Liver (tissue), 2 donors: ENCODE results near the gene TFAP2A.

ENCODE experiments used
- MAX ChIP-seq: IDR thresholded peaks from 2 replicates; pipeline ENCODE4 v1.6.1; 2016; ENCODE audit warnings: antibody characterized with exemption
- YY1 ChIP-seq: IDR thresholded peaks from 2 replicates; pipeline ENCODE4 v1.6.1; 2016; ENCODE audit warnings: antibody characterized with exemption, mild to moderate bottlenecking
- ZBTB33 ChIP-seq: IDR thresholded peaks from 2 replicates; pipeline ENCODE4 v1.6.1; 2016; ENCODE audit warnings: antibody characterized with exemption
- TF ChIP-seq, protein P1 (sequence below): fragments of 150-350 bp; IDR thresholded peaks from 2 replicates; pipeline ENCODE4 v1.5.1; 2017; ENCODE audit warnings: improper control_type of control experiment, low read depth, low read length; ENCODE audit not compliant: missing input control
- TF ChIP-seq, protein P2 (sequence below): IDR thresholded peaks from 2 replicates; pipeline ENCODE4 v1.6.1; 2016; ENCODE audit warnings: antibody characterized with exemption, mild to moderate bottlenecking
- donor health status: healthy.

GRCh38 chr6:10396785-10397184, 18.1 kb downstream of the TFAP2A start:
- TF ChIP-seq MAX (no peak), ZBTB33 (no peak), YY1 (no peak)
- TF ChIP-seq, protein P1, sequence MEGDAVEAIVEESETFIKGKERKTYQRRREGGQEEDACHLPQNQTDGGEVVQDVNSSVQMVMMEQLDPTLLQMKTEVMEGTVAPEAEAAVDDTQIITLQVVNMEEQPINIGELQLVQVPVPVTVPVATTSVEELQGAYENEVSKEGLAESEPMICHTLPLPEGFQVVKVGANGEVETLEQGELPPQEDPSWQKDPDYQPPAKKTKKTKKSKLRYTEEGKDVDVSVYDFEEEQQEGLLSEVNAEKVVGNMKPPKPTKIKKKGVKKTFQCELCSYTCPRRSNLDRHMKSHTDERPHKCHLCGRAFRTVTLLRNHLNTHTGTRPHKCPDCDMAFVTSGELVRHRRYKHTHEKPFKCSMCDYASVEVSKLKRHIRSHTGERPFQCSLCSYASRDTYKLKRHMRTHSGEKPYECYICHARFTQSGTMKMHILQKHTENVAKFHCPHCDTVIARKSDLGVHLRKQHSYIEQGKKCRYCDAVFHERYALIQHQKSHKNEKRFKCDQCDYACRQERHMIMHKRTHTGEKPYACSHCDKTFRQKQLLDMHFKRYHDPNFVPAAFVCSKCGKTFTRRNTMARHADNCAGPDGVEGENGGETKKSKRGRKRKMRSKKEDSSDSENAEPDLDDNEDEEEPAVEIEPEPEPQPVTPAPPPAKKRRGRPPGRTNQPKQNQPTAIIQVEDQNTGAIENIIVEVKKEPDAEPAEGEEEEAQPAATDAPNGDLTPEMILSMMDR, result no peak
- TF ChIP-seq, protein P2, sequence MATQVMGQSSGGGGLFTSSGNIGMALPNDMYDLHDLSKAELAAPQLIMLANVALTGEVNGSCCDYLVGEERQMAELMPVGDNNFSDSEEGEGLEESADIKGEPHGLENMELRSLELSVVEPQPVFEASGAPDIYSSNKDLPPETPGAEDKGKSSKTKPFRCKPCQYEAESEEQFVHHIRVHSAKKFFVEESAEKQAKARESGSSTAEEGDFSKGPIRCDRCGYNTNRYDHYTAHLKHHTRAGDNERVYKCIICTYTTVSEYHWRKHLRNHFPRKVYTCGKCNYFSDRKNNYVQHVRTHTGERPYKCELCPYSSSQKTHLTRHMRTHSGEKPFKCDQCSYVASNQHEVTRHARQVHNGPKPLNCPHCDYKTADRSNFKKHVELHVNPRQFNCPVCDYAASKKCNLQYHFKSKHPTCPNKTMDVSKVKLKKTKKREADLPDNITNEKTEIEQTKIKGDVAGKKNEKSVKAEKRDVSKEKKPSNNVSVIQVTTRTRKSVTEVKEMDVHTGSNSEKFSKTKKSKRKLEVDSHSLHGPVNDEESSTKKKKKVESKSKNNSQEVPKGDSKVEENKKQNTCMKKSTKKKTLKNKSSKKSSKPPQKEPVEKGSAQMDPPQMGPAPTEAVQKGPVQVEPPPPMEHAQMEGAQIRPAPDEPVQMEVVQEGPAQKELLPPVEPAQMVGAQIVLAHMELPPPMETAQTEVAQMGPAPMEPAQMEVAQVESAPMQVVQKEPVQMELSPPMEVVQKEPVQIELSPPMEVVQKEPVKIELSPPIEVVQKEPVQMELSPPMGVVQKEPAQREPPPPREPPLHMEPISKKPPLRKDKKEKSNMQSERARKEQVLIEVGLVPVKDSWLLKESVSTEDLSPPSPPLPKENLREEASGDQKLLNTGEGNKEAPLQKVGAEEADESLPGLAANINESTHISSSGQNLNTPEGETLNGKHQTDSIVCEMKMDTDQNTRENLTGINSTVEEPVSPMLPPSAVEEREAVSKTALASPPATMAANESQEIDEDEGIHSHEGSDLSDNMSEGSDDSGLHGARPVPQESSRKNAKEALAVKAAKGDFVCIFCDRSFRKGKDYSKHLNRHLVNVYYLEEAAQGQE, result no peak
